ENCODE measurements around the gene WNK4. TPM values are rescaled to one million over a fixed set of nuclear protein-coding genes. Genes with fewer than 3 reads are reported as not detected.

WNK4 gene
- polyA plus RNA-seq, 3 donors = not detected

DNA sequence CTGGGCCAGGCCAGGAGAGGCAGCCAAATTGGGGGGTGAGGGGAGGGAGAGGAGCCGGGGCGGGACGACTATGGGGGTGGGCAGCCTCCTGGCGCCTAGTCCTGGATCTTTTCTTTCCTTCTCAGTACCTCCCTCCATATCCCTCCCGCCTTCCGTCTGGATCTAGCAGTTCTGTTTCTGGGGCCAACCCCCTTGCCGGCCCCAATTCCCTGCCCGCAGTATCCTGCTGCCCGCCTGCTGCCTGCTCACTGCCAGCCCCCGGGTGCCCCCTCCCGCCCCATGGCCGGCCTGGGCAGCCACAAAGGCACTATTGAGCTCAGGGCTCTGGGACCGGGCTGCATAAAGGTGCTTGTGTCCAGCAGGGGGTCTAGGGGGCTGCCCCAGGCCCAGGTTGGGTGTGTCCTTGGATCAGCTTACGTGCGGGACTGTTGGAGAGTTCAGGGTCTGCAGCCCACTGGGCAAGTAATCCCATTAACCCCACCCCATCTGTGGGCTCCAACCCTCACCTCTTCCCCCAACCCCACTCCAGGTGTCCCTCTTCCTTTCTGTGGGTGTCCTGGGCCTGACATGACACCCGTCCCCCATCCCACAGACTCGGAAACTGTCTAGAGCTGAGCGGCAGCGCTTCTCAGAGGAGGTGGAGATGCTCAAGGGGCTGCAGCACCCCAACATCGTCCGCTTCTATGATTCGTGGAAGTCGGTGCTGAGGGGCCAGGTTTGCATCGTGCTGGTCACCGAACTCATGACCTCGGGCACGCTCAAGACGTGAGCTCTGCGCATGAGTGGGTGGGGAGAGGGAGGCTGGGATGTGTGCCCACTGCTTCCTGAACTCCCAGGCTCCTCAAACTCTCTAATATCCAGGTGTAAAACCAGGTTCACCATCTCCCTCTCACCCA is 2.0 kb downstream of the WNK4 start:
- peaks cover 4 to 24% (median 11%) of the 10 kb centered on the region in 7 donors for H3K9me3 Mint-ChIP-seq
- Histone ChIP-seq H3K9ac (ENCODE audit: insufficient read depth, low read length, poor library complexity, severe bottlenecking) (no peak overlapping the region), H4K20me1 (ENCODE audit: insufficient read depth, low read length) (no peaks in the 10 kb centered on the region), H2AFZ (ENCODE audit: insufficient read depth, low read depth, low read length, poor library complexity, severe bottlenecking) (no peak overlapping the region), H3K27ac (ENCODE audit: low read depth in 1 of 2, low read length in 2 of 2) (no peak overlapping the region), H3K27me3 (ENCODE audit: control insufficient read depth in 2 of 2, insufficient read depth in 2 of 2, low read length in 2 of 2) (peaks cover 60 to 79% of the 10 kb centered on the region in 2 donors), H3K4me3 (replicated peaks in 1 of 3; ENCODE audit: low read depth in 2 of 3, low read length in 3 of 3) (no peak overlapping the region), H3K4me1 (ENCODE audit: control insufficient read depth in 1 of 2, insufficient read depth in 2 of 2, low read length in 2 of 2) (peaks cover 7 to 20% of the 10 kb centered on the region in 2 donors), H3K79me2 (ENCODE audit: insufficient read depth, low read length) (no peaks in the 10 kb centered on the region), H3K36me3 (replicated peaks in 1 of 2; ENCODE audit: control insufficient read depth in 1 of 2, insufficient read depth in 2 of 2, low read length in 2 of 2) (peaks cover 23 to 24% of the 10 kb centered on the region in 2 donors), H3K9me3 (replicated peaks in 1 of 2; ENCODE audit: control insufficient read depth in 1 of 2, insufficient read depth in 1 of 2, low read length in 2 of 2) (peaks cover 0 to 39% of the 10 kb centered on the region in 2 donors), H3K4me2 (replicated peaks; ENCODE audit: extremely low read depth, low read length, poor library complexity, severe bottlenecking) (no peak overlapping the region)
- TF ChIP-seq, protein P1, sequence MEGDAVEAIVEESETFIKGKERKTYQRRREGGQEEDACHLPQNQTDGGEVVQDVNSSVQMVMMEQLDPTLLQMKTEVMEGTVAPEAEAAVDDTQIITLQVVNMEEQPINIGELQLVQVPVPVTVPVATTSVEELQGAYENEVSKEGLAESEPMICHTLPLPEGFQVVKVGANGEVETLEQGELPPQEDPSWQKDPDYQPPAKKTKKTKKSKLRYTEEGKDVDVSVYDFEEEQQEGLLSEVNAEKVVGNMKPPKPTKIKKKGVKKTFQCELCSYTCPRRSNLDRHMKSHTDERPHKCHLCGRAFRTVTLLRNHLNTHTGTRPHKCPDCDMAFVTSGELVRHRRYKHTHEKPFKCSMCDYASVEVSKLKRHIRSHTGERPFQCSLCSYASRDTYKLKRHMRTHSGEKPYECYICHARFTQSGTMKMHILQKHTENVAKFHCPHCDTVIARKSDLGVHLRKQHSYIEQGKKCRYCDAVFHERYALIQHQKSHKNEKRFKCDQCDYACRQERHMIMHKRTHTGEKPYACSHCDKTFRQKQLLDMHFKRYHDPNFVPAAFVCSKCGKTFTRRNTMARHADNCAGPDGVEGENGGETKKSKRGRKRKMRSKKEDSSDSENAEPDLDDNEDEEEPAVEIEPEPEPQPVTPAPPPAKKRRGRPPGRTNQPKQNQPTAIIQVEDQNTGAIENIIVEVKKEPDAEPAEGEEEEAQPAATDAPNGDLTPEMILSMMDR (IDR thresholded peaks at IDR 0.05) = no peak
- H3K27me3 Mint-ChIP-seq (ENCODE audit: low read depth in 3 of 3) = peaks cover 77 to 83% (median 78%) of the 10 kb centered on the region in 3 donors
- no peak for DNase-seq
- WGBS (ENCODE audit: insufficient coverage) = 18% methylated on average over 15 of the region's 29 CpGs
- H3K4me1 Mint-ChIP-seq = peaks cover 26% of the 10 kb centered on the region
- H3K36me3 Mint-ChIP-seq = peaks cover 31 to 32% of the 10 kb centered on the region in 2 donors
- intact Hi-C loops (cut with micrococcal nuclease) = no loop called here
- H3K27ac Mint-ChIP-seq = no peak overlapping the region
- H3K4me3 Mint-ChIP-seq = peak overlapping the region in 1 of 2 donors; percentile 86

DNA sequence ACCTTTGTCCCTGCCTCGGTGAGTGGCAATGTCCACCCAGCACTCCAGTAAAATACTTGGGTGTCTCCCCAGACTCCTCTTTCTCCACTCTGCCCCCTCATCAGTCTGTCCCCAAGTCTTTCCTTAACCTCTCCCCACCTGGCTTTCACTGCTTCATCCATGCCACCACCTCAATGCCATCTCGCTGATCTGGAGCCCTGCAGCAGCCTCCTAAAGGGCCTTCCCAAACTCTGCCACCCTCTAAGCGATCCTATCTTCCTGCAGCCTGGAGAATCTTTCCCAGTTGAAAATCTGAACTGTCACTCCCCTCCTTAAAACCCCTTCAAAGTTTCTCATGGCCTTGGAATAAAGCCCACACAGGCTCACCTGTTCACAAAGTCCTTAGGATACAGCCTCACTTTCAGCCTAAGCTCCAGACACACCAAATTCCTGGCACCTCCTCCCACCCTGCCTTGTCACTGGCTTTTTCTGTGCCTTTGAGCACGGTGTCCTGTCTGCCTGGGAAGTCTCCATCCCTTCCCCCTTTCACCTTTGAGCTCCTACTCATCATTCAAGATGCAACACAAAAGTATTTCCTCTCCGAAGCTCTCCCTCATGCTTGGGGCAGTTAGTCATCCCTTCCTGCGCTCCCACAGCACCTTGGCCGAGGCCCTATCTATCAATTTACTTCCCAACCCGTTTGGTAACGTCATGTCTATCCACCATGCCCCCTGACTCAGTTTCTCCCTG is 2.8 kb downstream of the WNK4 start:
- Mint-ChIP-seq H3K36me3 (peaks cover 23 to 25% of the 10 kb centered on the region in 2 donors), H3K4me3 (peak overlapping the region in 1 of 2 donors; percentile 86), H3K27ac (no peak overlapping the region), H3K4me1 (peaks cover 28% of the 10 kb centered on the region), H3K27me3 (ENCODE audit: low read depth in 3 of 3) (peaks cover 79 to 90% (median 83%) of the 10 kb centered on the region in 3 donors), H3K9me3 (peaks cover 4 to 24% (median 11%) of the 10 kb centered on the region in 7 donors)
- Histone ChIP-seq H3K27me3 (ENCODE audit: control insufficient read depth in 2 of 2, insufficient read depth in 2 of 2, low read length in 2 of 2) (peaks cover 60 to 84% of the 10 kb centered on the region in 2 donors), H4K20me1 (ENCODE audit: insufficient read depth, low read length) (no peaks in the 10 kb centered on the region), H3K79me2 (ENCODE audit: insufficient read depth, low read length) (no peaks in the 10 kb centered on the region), H3K9ac (ENCODE audit: insufficient read depth, low read length, poor library complexity, severe bottlenecking) (no peak overlapping the region), H2AFZ (ENCODE audit: insufficient read depth, low read depth, low read length, poor library complexity, severe bottlenecking) (no peak overlapping the region), H3K27ac (ENCODE audit: low read depth in 1 of 2, low read length in 2 of 2) (no peak overlapping the region), H3K9me3 (replicated peaks in 1 of 2; ENCODE audit: control insufficient read depth in 1 of 2, insufficient read depth in 1 of 2, low read length in 2 of 2) (peaks cover 0 to 39% of the 10 kb centered on the region in 2 donors), H3K36me3 (replicated peaks in 1 of 2; ENCODE audit: control insufficient read depth in 1 of 2, insufficient read depth in 2 of 2, low read length in 2 of 2) (peaks cover 15 to 16% of the 10 kb centered on the region in 2 donors), H3K4me2 (replicated peaks; ENCODE audit: extremely low read depth, low read length, poor library complexity, severe bottlenecking) (no peak overlapping the region), H3K4me1 (ENCODE audit: control insufficient read depth in 1 of 2, insufficient read depth in 2 of 2, low read length in 2 of 2) (peaks cover 7 to 20% of the 10 kb centered on the region in 2 donors), H3K4me3 (replicated peaks in 1 of 3; ENCODE audit: low read depth in 2 of 3, low read length in 3 of 3) (no peak overlapping the region)
- DNase-seq = no peak
- TF ChIP-seq, protein P1 (IDR thresholded peaks at IDR 0.05) = no peak
- 23% methylated on average over 9 of the region's 9 CpGs for WGBS (ENCODE audit: insufficient coverage)
- intact Hi-C loops (cut with micrococcal nuclease) = no loop called here

Measured in CD14-positive monocyte (primary cell).